Measurements from ENCODE around the gene MMP13. TPM values are rescaled to one million over a fixed set of nuclear protein-coding genes. Genes with fewer than 3 reads are reported as not detected.
"Not testable (repeated sequence)": the region's sequence is repeated elsewhere in the genome, so short reads cannot be mapped to it uniquely, and the experiment has no call there.

Gene MMP13
- total RNA-seq, 1 donor from 2014 or later: 0.98 TPM

GRCh38 chr11:102974552-102975280 lies 19.2 kb upstream of the MMP13 start:
- no peaks in the 10 kb centered on the region for H3K36me3 ChIP-seq
- DNase-seq (ENCODE audit: extremely low spot score in 2 of 2): no peak
- H3K27ac ChIP-seq: no peak overlapping the region
- TF ChIP-seq POLR2A (IDR thresholded peaks at IDR 0.05) (no peak), POLR2AphosphoS5 (IDR thresholded peaks at IDR 0.05; ENCODE audit: insufficient read depth in 1 of 2, low read depth in 1 of 2) (no peak), CTCF (IDR thresholded peaks at IDR 0.05) (no peak)
- H3K9me3 ChIP-seq: no peaks in the 10 kb centered on the region
- H3K4me1 ChIP-seq: no peaks in the 10 kb centered on the region
- intact Hi-C loops (cut with DNase I): no loop called here
- no peak overlapping the region for H3K4me3 ChIP-seq
- no peaks in the 10 kb centered on the region for H3K27me3 ChIP-seq

GRCh38 chr11:102973698-102974097 lies 18.2 kb upstream of the MMP13 start:
- H3K27me3 ChIP-seq; H3K4me3 ChIP-seq; H3K36me3 ChIP-seq; H3K27ac ChIP-seq; DNase-seq (ENCODE audit: extremely low spot score in 2 of 2); intact Hi-C loops (cut with DNase I); H3K4me1 ChIP-seq; H3K9me3 ChIP-seq: not testable (repeated sequence)

- TF ChIP-seq POLR2AphosphoS5 (IDR thresholded peaks at IDR 0.05; ENCODE audit: insufficient read depth in 1 of 2, low read depth in 1 of 2): no peak
- no peak for TF ChIP-seq POLR2A (IDR thresholded peaks at IDR 0.05)
- TF ChIP-seq CTCF (IDR thresholded peaks at IDR 0.05): no peak
- Histone ChIP-seq H3K36me3 (no peaks in the 10 kb centered on the region), H3K27ac (no peak overlapping the region), H3K4me1 (no peaks in the 10 kb centered on the region), H3K9me3 (no peaks in the 10 kb centered on the region), H3K4me3 (no peak overlapping the region), H3K27me3 (no peaks in the 10 kb centered on the region)
- no peak for DNase-seq (ENCODE audit: extremely low spot score in 2 of 2)
- intact Hi-C loops (cut with DNase I): no loop called here
Observed at GRCh38 chr11:102972853-102973252, 17.3 kb upstream of the MMP13 start.

DNA sequence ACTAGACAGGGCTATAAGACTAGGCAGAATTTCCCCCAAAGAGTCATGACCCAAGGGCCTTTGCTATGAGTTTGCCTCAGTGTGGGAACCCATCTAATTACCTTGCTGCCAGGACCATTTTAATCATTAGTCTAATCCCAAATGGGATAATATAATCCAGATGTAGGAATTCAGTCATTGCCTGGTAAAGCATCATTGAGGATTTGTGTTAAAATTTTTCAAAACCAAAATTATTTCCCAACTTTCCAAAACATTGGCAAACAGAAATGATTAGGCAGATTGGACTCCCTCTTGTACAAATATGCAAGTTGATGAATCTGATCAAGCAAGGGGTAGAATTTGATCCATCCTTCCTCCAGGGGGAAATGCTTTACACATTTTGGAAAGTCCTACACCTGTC lies 16.2 kb upstream of the MMP13 start:
- no peaks in the 10 kb centered on the region for H3K27me3 ChIP-seq
- no peaks in the 10 kb centered on the region for H3K9me3 ChIP-seq
- TF ChIP-seq CTCF (IDR thresholded peaks at IDR 0.05) (no peak), POLR2AphosphoS5 (IDR thresholded peaks at IDR 0.05; ENCODE audit: insufficient read depth in 1 of 2, low read depth in 1 of 2) (no peak), POLR2A (IDR thresholded peaks at IDR 0.05) (no peak)
- H3K4me1 ChIP-seq: no peaks in the 10 kb centered on the region
- intact Hi-C loops (cut with DNase I): no loop called here
- H3K4me3 ChIP-seq: no peak overlapping the region
- H3K36me3 ChIP-seq: no peaks in the 10 kb centered on the region
- no peak for DNase-seq (ENCODE audit: extremely low spot score in 2 of 2)
- no peak overlapping the region for H3K27ac ChIP-seq

DNA sequence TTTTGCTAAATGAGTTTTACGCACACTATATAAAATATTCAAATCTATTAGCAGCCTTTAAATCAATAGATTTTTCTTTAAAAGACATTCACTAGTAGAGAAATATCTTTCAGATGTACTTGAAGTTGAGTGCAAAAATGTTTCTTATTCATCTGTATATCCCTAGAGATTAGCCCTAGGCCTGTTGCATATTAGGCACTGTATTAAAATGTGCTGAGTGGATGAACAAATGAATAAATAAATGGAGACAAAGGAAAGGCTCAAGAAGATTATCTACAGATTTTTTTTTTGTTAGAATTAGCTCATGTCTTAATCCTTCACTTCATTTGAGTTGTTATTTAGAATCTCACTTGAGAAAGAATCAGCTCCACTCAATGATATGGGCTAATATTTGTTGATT lies 12.0 kb upstream of the MMP13 start:
- Histone ChIP-seq H3K9me3 (no peaks in the 10 kb centered on the region), H3K4me1 (no peaks in the 10 kb centered on the region), H3K27ac (no peak overlapping the region), H3K27me3 (no peaks in the 10 kb centered on the region), H3K4me3 (no peak overlapping the region), H3K36me3 (no peaks in the 10 kb centered on the region)
- TF ChIP-seq POLR2AphosphoS5 (IDR thresholded peaks at IDR 0.05; ENCODE audit: insufficient read depth in 1 of 2, low read depth in 1 of 2) (no peak), POLR2A (IDR thresholded peaks at IDR 0.05) (no peak), CTCF (IDR thresholded peaks at IDR 0.05) (no peak)
- intact Hi-C loops (cut with DNase I): no loop called here
- no peak for DNase-seq (ENCODE audit: extremely low spot score in 2 of 2)
